H9 (cell line): ENCODE data around the gene GNA12. TPM values are rescaled to one million over a fixed set of nuclear protein-coding genes. Genes with fewer than 3 reads are reported as not detected.

Experiments
- DNase-seq: peaks from one replicate; pipeline ENCODE4 v3.0.0-alpha.2; 2017
- H2AFZ ChIP-seq: one replicate; pipeline ENCODE4 v1.6.1; 2013; ENCODE audit warnings: mild to moderate bottlenecking, low read length, control low read depth, moderate library complexity
- H2AK5ac ChIP-seq: 2 replicates; pipeline ENCODE4 v1.6.1; 2013; ENCODE audit warnings: low read length, control low read depth, mixed read lengths; ENCODE audit not compliant: insufficient read length
- H2BK120ac ChIP-seq: one replicate; pipeline ENCODE4 v1.6.1; 2013; ENCODE audit warnings: low read depth, mild to moderate bottlenecking, low read length, control low read depth, inconsistent platforms; ENCODE audit not compliant: poor library complexity, severe bottlenecking
- H2BK12ac ChIP-seq: 2 replicates; pipeline ENCODE4 v1.6.1; 2013; ENCODE audit warnings: low read length, control low read depth, mixed read lengths, low read depth; ENCODE audit not compliant: insufficient read length
- H2BK15ac ChIP-seq: 2 replicates; pipeline ENCODE4 v1.6.1; 2013; ENCODE audit warnings: low read depth, low read length, control low read depth
- H2BK20ac ChIP-seq: one replicate; pipeline ENCODE4 v1.6.1; 2013; ENCODE audit warnings: low read depth, mild to moderate bottlenecking, low read length, control low read depth, inconsistent platforms; ENCODE audit not compliant: poor library complexity, severe bottlenecking
- H2BK5ac ChIP-seq: 2 replicates; pipeline ENCODE4 v1.6.1; 2013; ENCODE audit warnings: low read length, control low read depth, mixed read lengths; ENCODE audit not compliant: insufficient read length
- H3K14ac ChIP-seq: 2 replicates; pipeline ENCODE4 v1.6.1; 2013; ENCODE audit warnings: low read length, control low read depth; ENCODE audit not compliant: insufficient read depth
- H3K18ac ChIP-seq: 2 replicates; pipeline ENCODE4 v1.6.1; 2013; ENCODE audit warnings: low read depth, mild to moderate bottlenecking, mixed read lengths, low read length, control low read depth; ENCODE audit not compliant: insufficient read length
- H3K23ac ChIP-seq: 2 replicates; pipeline ENCODE4 v1.6.1; 2013; ENCODE audit warnings: low read length, control low read depth, mixed read lengths, low read depth; ENCODE audit not compliant: insufficient read length
- H3K23me2 ChIP-seq: 2 replicates; pipeline ENCODE4 v1.6.1; 2013; ENCODE audit warnings: low read depth, mild to moderate bottlenecking, mixed read lengths, low read length, control low read depth; ENCODE audit not compliant: insufficient read length, poor library complexity, severe bottlenecking
- H3K27ac ChIP-seq: 2 replicates; pipeline ENCODE4 v1.5.1; 2013; ENCODE audit warnings: low read length, control low read depth, mixed read lengths, low read depth; ENCODE audit not compliant: insufficient read length
- H3K27me3 ChIP-seq: 2 replicates; pipeline ENCODE4 v1.6.1; 2013; ENCODE audit warnings: low read length, control low read depth, inconsistent platforms; ENCODE audit not compliant: insufficient read depth
- H3K4ac ChIP-seq: 2 replicates; pipeline ENCODE4 v1.6.1; 2013; ENCODE audit warnings: low read depth, mild to moderate bottlenecking, control low read depth, inconsistent platforms, low read length, moderate library complexity
- H3K4me1 ChIP-seq: 2 replicates; pipeline ENCODE4 v1.6.1; 2013; ENCODE audit warnings: low read length, control low read depth, inconsistent platforms; ENCODE audit not compliant: insufficient read depth
- H3K4me2 ChIP-seq: 2 replicates; pipeline ENCODE4 v1.6.1; 2013; ENCODE audit warnings: low read length, control low read depth, mixed read lengths; ENCODE audit not compliant: insufficient read length, insufficient read depth
- H3K56ac ChIP-seq: 2 replicates; pipeline ENCODE4 v1.6.1; 2013; ENCODE audit warnings: low read depth, mild to moderate bottlenecking, mixed read lengths, low read length, control low read depth; ENCODE audit not compliant: insufficient read length
- H3K79me1 ChIP-seq: 2 replicates; pipeline ENCODE4 v1.6.1; 2013; ENCODE audit warnings: low read depth, mild to moderate bottlenecking, moderate library complexity, low read length, control low read depth, inconsistent platforms; ENCODE audit not compliant: insufficient read depth, poor library complexity, severe bottlenecking
- H3K79me2 ChIP-seq: 2 replicates; pipeline ENCODE4 v1.6.1; 2013; ENCODE audit warnings: low read length, control low read depth, inconsistent platforms; ENCODE audit not compliant: insufficient read depth
- H3K9ac ChIP-seq: 2 replicates; pipeline ENCODE4 v1.6.1; 2013; ENCODE audit warnings: low read length, control low read depth, mixed read lengths; ENCODE audit not compliant: insufficient read length; ENCODE audit errors: extremely low read depth
- H3K9me3 ChIP-seq: one replicate; pipeline ENCODE4 v1.6.1; 2013; ENCODE audit warnings: low read depth, low read length, inconsistent platforms; ENCODE audit not compliant: control insufficient read depth
- H3T11ph ChIP-seq: one replicate; pipeline ENCODE4 v1.6.1; 2013; ENCODE audit warnings: mild to moderate bottlenecking, low read length, control low read depth, inconsistent platforms
- H4K20me1 ChIP-seq: one replicate; pipeline ENCODE4 v1.6.1; 2013; ENCODE audit not compliant: control insufficient read depth, insufficient read length, insufficient read depth
- H4K5ac ChIP-seq: 2 replicates; pipeline ENCODE4 v1.6.1; 2013; ENCODE audit warnings: low read depth, mild to moderate bottlenecking, mixed read lengths, low read length, control low read depth; ENCODE audit not compliant: insufficient read length
- H4K8ac ChIP-seq: replicated peaks from 2 replicates; pipeline ENCODE4 v1.6.1; 2013; ENCODE audit warnings: low read length, control low read depth, mixed read lengths, low read depth; ENCODE audit not compliant: insufficient read length
- H4K91ac ChIP-seq: 2 replicates; pipeline ENCODE4 v1.6.1; 2013; ENCODE audit warnings: low read depth, mild to moderate bottlenecking, moderate library complexity, mixed read lengths, low read length, control low read depth; ENCODE audit not compliant: insufficient read length
- H3K27ac Mint-ChIP-seq, 3 experiments: 2 replicates in 2 of 3; 3 replicates in 1 of 3; pipeline ENCODE4 v1.8.0; 2020 to 2021; ENCODE audit warnings: mixed read lengths in 3 of 3, mild to moderate bottlenecking in 1 of 3, moderate library complexity in 1 of 3
- H3K27me3 Mint-ChIP-seq: 2 replicates; pipeline ENCODE4 v1.8.0; 2021; ENCODE audit warnings: low read depth, mild to moderate bottlenecking, moderate library complexity, mixed read lengths
- H3K36me3 Mint-ChIP-seq, 3 experiments: 2 replicates in 2 of 3; 3 replicates in 1 of 3; pipeline ENCODE4 v1.8.0; 2020 to 2021; ENCODE audit warnings: low read depth in 3 of 3, mixed read lengths in 3 of 3; ENCODE audit not compliant: insufficient read depth in 1 of 3
- H3K4me1 Mint-ChIP-seq, 2 experiments: 2 replicates each; pipeline ENCODE4 v1.8.0; 2020; ENCODE audit warnings: mixed read lengths in 2 of 2
- H3K4me3 Mint-ChIP-seq, 2 experiments: 2 replicates in 1 of 2; 3 replicates in 1 of 2; pipeline ENCODE4 v1.8.0; 2020 to 2021; ENCODE audit warnings: mild to moderate bottlenecking in 2 of 2, mixed read lengths in 2 of 2, moderate library complexity in 1 of 2
- H3K9me3 Mint-ChIP-seq, 2 experiments: 2 replicates in 1 of 2; 3 replicates in 1 of 2; pipeline ENCODE4 v1.8.0; 2020; ENCODE audit warnings: mild to moderate bottlenecking in 2 of 2, mixed read lengths in 2 of 2, moderate library complexity in 1 of 2
- WGBS: extraction: QIAGEN DNeasy Blood & Tissue Kit; methylation state at CpG from one replicate; pipeline ENCODE4 v1.1.7; 2013; ENCODE audit warnings: missing lambda C conversion rate, low lambda C conversion rate, mixed read lengths; ENCODE audit not compliant: insufficient read length; ENCODE audit errors: extremely low coverage; 5-methylcytosine and 5-hydroxymethylcytosine counted together
- total RNA-seq: library from RNA; stranded (reverse); gene quantifications from 2 replicates; pipeline ENCODE4 v1.2.1, GENCODE V29; 2021
- TF ChIP-seq, protein P1 (sequence below): fragments of 200-600 bp; sonication (generic); conservative IDR thresholded peaks from 3 replicates; pipeline ENCODE4 v1.8.0; 2021; ENCODE audit warnings: antibody characterized with exemption, mild to moderate bottlenecking

GNA12 gene
- total RNA-seq, 1 experiment from 2014 or later, result 60.2 TPM

GRCh38 chr7:2711895-2712675 lies 132.0 kb downstream of the GNA12 start:
- TF ChIP-seq, protein P1, sequence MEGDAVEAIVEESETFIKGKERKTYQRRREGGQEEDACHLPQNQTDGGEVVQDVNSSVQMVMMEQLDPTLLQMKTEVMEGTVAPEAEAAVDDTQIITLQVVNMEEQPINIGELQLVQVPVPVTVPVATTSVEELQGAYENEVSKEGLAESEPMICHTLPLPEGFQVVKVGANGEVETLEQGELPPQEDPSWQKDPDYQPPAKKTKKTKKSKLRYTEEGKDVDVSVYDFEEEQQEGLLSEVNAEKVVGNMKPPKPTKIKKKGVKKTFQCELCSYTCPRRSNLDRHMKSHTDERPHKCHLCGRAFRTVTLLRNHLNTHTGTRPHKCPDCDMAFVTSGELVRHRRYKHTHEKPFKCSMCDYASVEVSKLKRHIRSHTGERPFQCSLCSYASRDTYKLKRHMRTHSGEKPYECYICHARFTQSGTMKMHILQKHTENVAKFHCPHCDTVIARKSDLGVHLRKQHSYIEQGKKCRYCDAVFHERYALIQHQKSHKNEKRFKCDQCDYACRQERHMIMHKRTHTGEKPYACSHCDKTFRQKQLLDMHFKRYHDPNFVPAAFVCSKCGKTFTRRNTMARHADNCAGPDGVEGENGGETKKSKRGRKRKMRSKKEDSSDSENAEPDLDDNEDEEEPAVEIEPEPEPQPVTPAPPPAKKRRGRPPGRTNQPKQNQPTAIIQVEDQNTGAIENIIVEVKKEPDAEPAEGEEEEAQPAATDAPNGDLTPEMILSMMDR, result no peak

More at GRCh38 chr7:2711895-2712675, 132.0 kb downstream of the GNA12 start:
- Histone ChIP-seq H3K79me1 (no peaks in the 10 kb centered on the region), H4K5ac (no peak overlapping the region), H3K56ac (no peak overlapping the region), H2AFZ (no peak overlapping the region), H3K9me3 (no peaks in the 10 kb centered on the region), H3K79me2 (no peaks in the 10 kb centered on the region), H3K18ac (no peak overlapping the region), H3K14ac (no peak overlapping the region), H4K8ac (no peak overlapping the region), H2BK5ac (no peak overlapping the region), H3K23me2 (no peaks in the 10 kb centered on the region), H2BK12ac (no peak overlapping the region), H2BK20ac (no peak overlapping the region), H2BK15ac (no peak overlapping the region), H2AK5ac (no peak overlapping the region), H4K91ac (no peak overlapping the region), H2BK120ac (no peak overlapping the region), H3T11ph (no peak overlapping the region), H3K4me2 (no peak overlapping the region), H4K20me1 (no peaks in the 10 kb centered on the region), H3K23ac (no peak overlapping the region), H3K9ac (no peak overlapping the region), H3K27ac (no peak overlapping the region), H3K4ac (no peak overlapping the region), H3K4me1 (no peaks in the 10 kb centered on the region), H3K27me3 (no peaks in the 10 kb centered on the region)
- peaks cover 1% of the 10 kb centered on the region for H3K27me3 Mint-ChIP-seq
- H3K27ac Mint-ChIP-seq, result no peak overlapping the region
- H3K4me3 Mint-ChIP-seq, result no peak overlapping the region
- H3K36me3 Mint-ChIP-seq, result peaks cover 11 to 34% (median 30%) of the 10 kb centered on the region in 3 experiments
- DNase-seq, result no peak
- peaks cover 10 to 14% of the 10 kb centered on the region in 2 experiments for H3K4me1 Mint-ChIP-seq
- H3K9me3 Mint-ChIP-seq, result no peaks in the 10 kb centered on the region; a peak in 1 of 5 replicates
- WGBS, result no CpG with 5 or more reads among the region's 25 CpGs
